Keratinocyte (primary cell): ENCODE measurements around the gene ODAM.

Experiments
- EZH2 ChIP-seq: IDR thresholded peaks from one replicate; pipeline ENCODE4 v1.6.1; 2012; ENCODE audit warnings: inconsistent platforms, mild to moderate bottlenecking, low read length, moderate library complexity
- TF ChIP-seq, protein P1 (sequence below), 3 experiments: IDR thresholded peaks in 1 of 3; conservative IDR thresholded peaks in 1 of 3; optimal IDR thresholded peaks in 1 of 3; 2 replicates in 2 of 3; 3 replicates in 1 of 3; pipeline versions ENCODE3 to v1.5.1; 2011; ENCODE audit warnings: low read length in 3 of 3, mild to moderate bottlenecking in 3 of 3, moderate library complexity in 2 of 3, control low read depth in 1 of 3, inconsistent platforms in 1 of 3; ENCODE audit not compliant: insufficient read depth in 2 of 3; ENCODE audit errors: extremely low read depth in 1 of 3

DNA sequence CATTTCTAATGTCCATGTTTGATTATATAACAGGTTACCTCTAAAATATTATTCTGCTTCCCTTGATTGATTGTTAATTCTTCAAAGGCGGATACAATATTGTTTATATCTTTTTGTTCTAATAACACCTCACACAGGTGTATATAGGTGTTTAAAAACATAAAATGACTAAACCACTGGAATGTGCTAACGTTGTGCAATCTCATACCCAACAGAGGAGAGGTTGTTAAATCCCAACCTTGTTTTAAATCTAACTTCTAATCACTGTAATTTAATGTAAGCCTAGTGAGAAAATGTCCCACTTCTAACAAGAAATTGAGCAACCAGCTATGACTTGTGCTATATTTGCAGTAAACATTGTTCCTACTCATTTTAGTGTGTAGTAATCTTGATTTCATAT lies 1.3 kb downstream of the ODAM start:
- TF ChIP-seq, protein P1, sequence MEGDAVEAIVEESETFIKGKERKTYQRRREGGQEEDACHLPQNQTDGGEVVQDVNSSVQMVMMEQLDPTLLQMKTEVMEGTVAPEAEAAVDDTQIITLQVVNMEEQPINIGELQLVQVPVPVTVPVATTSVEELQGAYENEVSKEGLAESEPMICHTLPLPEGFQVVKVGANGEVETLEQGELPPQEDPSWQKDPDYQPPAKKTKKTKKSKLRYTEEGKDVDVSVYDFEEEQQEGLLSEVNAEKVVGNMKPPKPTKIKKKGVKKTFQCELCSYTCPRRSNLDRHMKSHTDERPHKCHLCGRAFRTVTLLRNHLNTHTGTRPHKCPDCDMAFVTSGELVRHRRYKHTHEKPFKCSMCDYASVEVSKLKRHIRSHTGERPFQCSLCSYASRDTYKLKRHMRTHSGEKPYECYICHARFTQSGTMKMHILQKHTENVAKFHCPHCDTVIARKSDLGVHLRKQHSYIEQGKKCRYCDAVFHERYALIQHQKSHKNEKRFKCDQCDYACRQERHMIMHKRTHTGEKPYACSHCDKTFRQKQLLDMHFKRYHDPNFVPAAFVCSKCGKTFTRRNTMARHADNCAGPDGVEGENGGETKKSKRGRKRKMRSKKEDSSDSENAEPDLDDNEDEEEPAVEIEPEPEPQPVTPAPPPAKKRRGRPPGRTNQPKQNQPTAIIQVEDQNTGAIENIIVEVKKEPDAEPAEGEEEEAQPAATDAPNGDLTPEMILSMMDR (optimal IDR thresholded peaks at IDR 0.05 in 1 of 3, IDR thresholded peaks at IDR 0.05 in 1 of 3, conservative IDR thresholded peaks at IDR 0.05 in 1 of 3; ENCODE audit: extremely low read depth in 1 of 3, insufficient read depth in 2 of 3, low read length in 3 of 3) = no peak
- TF ChIP-seq EZH2 = no peak
